GM12865 (cell line): ENCODE data around the gene CCDC78.

Experiments used
- DNase-seq: peaks from one replicate; pipeline ENCODE4 v3.0.0; 2010; ENCODE audit warnings: low read depth
- H3K4me3 ChIP-seq: 2 replicates; pipeline ENCODE4 v1.5.1; 2011; ENCODE audit warnings: mild to moderate bottlenecking, low read depth, low read length, control low read depth
- CTCF ChIP-seq: IDR thresholded peaks from 2 replicates; pipeline ENCODE4 v1.5.1; 2011; ENCODE audit warnings: low read length, control low read depth, low read depth, inconsistent platforms; ENCODE audit not compliant: insufficient read depth; ENCODE audit errors: missing control alignments

CCDC78 gene

GRCh38 chr16:678209-678857 lies 47.9 kb downstream of the CCDC78 start:
- no peak for DNase-seq
- TF ChIP-seq CTCF: no peak
- H3K4me3 ChIP-seq: no peak overlapping the region

- DNase-seq: no peak
- H3K4me3 ChIP-seq: no peak overlapping the region
- TF ChIP-seq CTCF: no peak
Measured at GRCh38 chr16:677316-678190, 48.7 kb downstream of the CCDC78 start.

GRCh38 chr16:676913-677312 lies 49.3 kb downstream of the CCDC78 start:
- TF ChIP-seq CTCF: no peak
- H3K4me3 ChIP-seq: no peak overlapping the region
- no peak for DNase-seq

- no peak overlapping the region for H3K4me3 ChIP-seq
- DNase-seq: no peak
- TF ChIP-seq CTCF: no peak
Measured at GRCh38 chr16:676565-676902, 49.7 kb downstream of the CCDC78 start.

GRCh38 chr16:675884-676564 lies 50.2 kb downstream of the CCDC78 start:
- no peak for DNase-seq
- H3K4me3 ChIP-seq: no peak overlapping the region
- no peak for TF ChIP-seq CTCF

- H3K4me3 ChIP-seq: no peak within 1 kb of the TSS
- TF ChIP-seq CTCF: no peak
- DNase-seq: peak; percentile 35
Measured at GRCh38 chr16:674968-675883, 51.0 kb downstream of the CCDC78 start, which contains the start of gene RHBDL1. Gene RHBDL1 (plus strand): TSS chr16:675671. CDS start chr16:675791, 120 bp downstream.
